ENCODE measurements around the gene WDHD1. TPM values are rescaled to one million over a fixed set of nuclear protein-coding genes. Genes with fewer than 3 reads are reported as not detected.

The WDHD1 gene
- total and polyA plus RNA-seq, 2 of the 8 experiments (the other 6 are each of a cell fraction or from before 2014, with no cell fraction given): 17.8 to 87.9 TPM

- H2AK5ac ChIP-seq (ENCODE audit: low read depth, low read length): no peak overlapping the region
- no peak overlapping the region for H3K4me3 ChIP-seq (ENCODE audit: extremely low read depth in 1 of 4, insufficient read depth in 2 of 4, low read depth in 3 of 4, low read length in 4 of 4)
- no peak overlapping the region for H3K4me2 ChIP-seq (ENCODE audit: insufficient read depth in 1 of 2, low read depth in 2 of 2, low read length in 2 of 2)
- DNase-seq (ENCODE audit: low read depth in 1 of 2, low spot score in 2 of 2): no peak
- H3K79me1 ChIP-seq (ENCODE audit: low read depth, low read length): no peaks in the 10 kb centered on the region
- H3K4ac ChIP-seq (replicated peaks; ENCODE audit: insufficient read length, low read depth, low read length): no peak overlapping the region
- H3K18ac ChIP-seq (ENCODE audit: extremely low read depth, low read length): no peak overlapping the region
- no peak overlapping the region for H2BK20ac ChIP-seq (ENCODE audit: low read length)
- no peak overlapping the region for H4K8ac ChIP-seq (ENCODE audit: extremely low read depth, insufficient read depth, low read length)
- H2BK120ac ChIP-seq (replicated peaks; ENCODE audit: low read depth, low read length): no peak overlapping the region
- CTCF ChIA-PET (ENCODE audit: partially characterized antibody): no interaction called here
- no peak overlapping the region for H2BK15ac ChIP-seq (ENCODE audit: low read length)
- no peaks in the 10 kb centered on the region for H3K4me1 ChIP-seq (replicated peaks in 1 of 4; ENCODE audit: control insufficient read depth in 3 of 4, insufficient read depth in 4 of 4, low read length in 3 of 4)
- peaks cover 4 to 57% (median 25%) of the 10 kb centered on the region in 4 experiments for H3K36me3 ChIP-seq (ENCODE audit: control insufficient read depth in 2 of 4, insufficient read depth in 4 of 4, low read length in 3 of 4)
- H2BK5ac ChIP-seq (ENCODE audit: low read depth, low read length): no peak overlapping the region
- H4K20me1 ChIP-seq (replicated peaks in 1 of 2; ENCODE audit: control insufficient read depth in 1 of 2, insufficient read depth in 2 of 2, low read length in 2 of 2): peaks cover 0 to 1% of the 10 kb centered on the region in 2 experiments
- WGBS, 2 experiments (ENCODE audit: extremely low coverage in 1 of 2, insufficient coverage in 1 of 2, insufficient read length in 1 of 2, insufficient replicate concordance in 2 of 2, low coverage in 1 of 2, low lambda C conversion rate in 2 of 2, missing lambda C conversion rate in 1 of 2): 93% methylated on average over 9 of the region's 9 CpGs; no CpG with 5 or more reads in 1 of the 2 experiments
- peaks cover 9% of the 10 kb centered on the region in 2 experiments; a peak in 2 of 4 replicates for H3K9me3 ChIP-seq (ENCODE audit: insufficient read depth in 2 of 2, low read depth in 1 of 2, low read length in 1 of 2)
- H3K14ac ChIP-seq (ENCODE audit: insufficient read length): no peak overlapping the region
- no peak overlapping the region for H3K56ac ChIP-seq (replicated peaks; ENCODE audit: insufficient read length, low read depth, low read length)
- H3K79me2 ChIP-seq (ENCODE audit: control insufficient read depth in 1 of 2, insufficient read depth in 2 of 2, low read length in 2 of 2): no peaks in the 10 kb centered on the region
- H3K27ac ChIP-seq (ENCODE audit: low read depth, low read length): no peak overlapping the region
- no peak overlapping the region for H3K9ac ChIP-seq (replicated peaks in 1 of 4; ENCODE audit: extremely low read depth in 1 of 4, low read depth in 3 of 4, low read length in 3 of 4)
- POLR2A ChIA-PET (ENCODE audit: partially characterized antibody): interaction anchor here (0.5 to 1.4 kb wide), 4 partner anchors 10 to 41 kb away, joined by 3 to 4 read pairs (median 3); no protein-coding TSS in a partner anchor
- no peak overlapping the region for H4K5ac ChIP-seq (ENCODE audit: insufficient read length, low read depth, low read length)
- H4K91ac ChIP-seq (replicated peaks; ENCODE audit: insufficient read length, low read length): no peak overlapping the region
- H3K23ac ChIP-seq (ENCODE audit: insufficient read length): no peak overlapping the region
- no peaks in the 10 kb centered on the region for H3K23me2 ChIP-seq (ENCODE audit: low read depth, low read length)
- FAIRE-seq: no peak
- no peaks in the 10 kb centered on the region for H3K27me3 ChIP-seq (replicated peaks in 1 of 4; ENCODE audit: control insufficient read depth in 3 of 4, extremely low read depth in 1 of 4, insufficient read depth in 3 of 4, low read length in 3 of 4)
- no peak overlapping the region for H2BK12ac ChIP-seq (ENCODE audit: low read depth, low read length)
- no peak overlapping the region for H2AFZ ChIP-seq (ENCODE audit: low read length)
- no peak for TF ChIP-seq SP1 (IDR thresholded peaks at IDR 0.05; ENCODE audit: low read depth, low read length)
- no peak for TF ChIP-seq RFX5 (IDR thresholded peaks at IDR 0.05; ENCODE audit: borderline replicate concordance, low read depth, low read length)
- no peak for TF ChIP-seq BACH1 (IDR thresholded peaks at IDR 0.05; ENCODE audit: low read length)
- TF ChIP-seq TCF12 (IDR thresholded peaks at IDR 0.05; ENCODE audit: low read depth, low read length): no peak
- TF ChIP-seq SIX5 (IDR thresholded peaks at IDR 0.05; ENCODE audit: low read depth, low read length): no peak
- TF ChIP-seq TAF7 (optimal IDR thresholded peaks at IDR 0.05; ENCODE audit: borderline replicate concordance, low read depth, low read length): no peak
- TF ChIP-seq YY1 (IDR thresholded peaks at IDR 0.05; ENCODE audit: low read depth, low read length): no peak
- TF ChIP-seq TEAD4 (IDR thresholded peaks at IDR 0.05; ENCODE audit: low read depth, low read length): no peak
- TF ChIP-seq KDM4A (IDR thresholded peaks at IDR 0.05; ENCODE audit: low read depth, low read length, severe bottlenecking): no peak
- no peak for TF ChIP-seq RAD21 (IDR thresholded peaks at IDR 0.05 in 1 of 2, conservative IDR thresholded peaks at IDR 0.05 in 1 of 2; ENCODE audit: low read depth in 2 of 2, low read length in 2 of 2)
- no peak for TF ChIP-seq CHD2 (IDR thresholded peaks at IDR 0.05; ENCODE audit: low read length)
- no peak for TF ChIP-seq CEBPB (IDR thresholded peaks at IDR 0.05; ENCODE audit: low read depth, low read length)
- TF ChIP-seq POLR2A (IDR thresholded peaks at IDR 0.05; ENCODE audit: control extremely low read depth in 1 of 2, low read depth in 2 of 2, low read length in 2 of 2): no peak
- no peak for TF ChIP-seq KDM5A (IDR thresholded peaks at IDR 0.05; ENCODE audit: low read length)
- TF ChIP-seq ASH2L (IDR thresholded peaks at IDR 0.05; ENCODE audit: low read length): no peak
Measured at GRCh38 chr14:54944737-54945391, 82.0 kb downstream of the WDHD1 start.

Data from H1 (cell line).